ENCODE measurements around the gene STK25.

Gene STK25

GRCh38 chr2:241496904-241497877, 11.2 kb downstream of the STK25 start:
- Mint-ChIP-seq H3K4me3 (no peak overlapping the region), H3K27me3 (no peaks in the 10 kb centered on the region), H3K9me3 (no peaks in the 10 kb centered on the region), H3K36me3 (peaks cover 8% of the 10 kb centered on the region), H3K27ac (no peak overlapping the region), H3K4me1 (no peaks in the 10 kb centered on the region)
- DNase-seq: no peak
- CTCF ChIA-PET: no interaction called here

- no peak overlapping the region for H3K27ac Mint-ChIP-seq
- no peaks in the 10 kb centered on the region for H3K4me1 Mint-ChIP-seq
- H3K4me3 Mint-ChIP-seq: no peak overlapping the region
- CTCF ChIA-PET: no interaction called here
- H3K36me3 Mint-ChIP-seq: peaks cover 8% of the 10 kb centered on the region
- no peak for DNase-seq
- H3K9me3 Mint-ChIP-seq: no peaks in the 10 kb centered on the region
- H3K27me3 Mint-ChIP-seq: no peaks in the 10 kb centered on the region
These were observed 12.2 kb downstream of the STK25 start for GRCh38 chr2:241496003-241496707.

GRCh38 chr2:241495172-241496002, 13.0 kb downstream of the STK25 start:
- Mint-ChIP-seq H3K9me3 (no peaks in the 10 kb centered on the region), H3K27me3 (no peaks in the 10 kb centered on the region), H3K4me3 (no peak overlapping the region), H3K36me3 (peaks cover 8% of the 10 kb centered on the region), H3K27ac (no peak overlapping the region), H3K4me1 (no peaks in the 10 kb centered on the region)
- CTCF ChIA-PET: no interaction called here
- no peak for DNase-seq

- H3K27me3 Mint-ChIP-seq: no peaks in the 10 kb centered on the region
- H3K27ac Mint-ChIP-seq: no peak overlapping the region
- H3K36me3 Mint-ChIP-seq: peaks cover 8% of the 10 kb centered on the region
- H3K9me3 Mint-ChIP-seq: no peaks in the 10 kb centered on the region
- H3K4me1 Mint-ChIP-seq: no peaks in the 10 kb centered on the region
- H3K4me3 Mint-ChIP-seq: no peak overlapping the region
- DNase-seq: no peak
- CTCF ChIA-PET: no interaction called here
These were observed 14.0 kb downstream of the STK25 start for GRCh38 chr2:241494311-241494908.

GRCh38 chr2:241493092-241493491, 15.3 kb downstream of the STK25 start:
- CTCF ChIA-PET: no interaction called here
- H3K36me3 Mint-ChIP-seq: peaks cover 8% of the 10 kb centered on the region
- H3K4me3 Mint-ChIP-seq: no peak overlapping the region
- H3K27ac Mint-ChIP-seq: no peak overlapping the region
- H3K27me3 Mint-ChIP-seq: no peaks in the 10 kb centered on the region
- no peaks in the 10 kb centered on the region for H3K4me1 Mint-ChIP-seq
- DNase-seq: no peak
- H3K9me3 Mint-ChIP-seq: no peaks in the 10 kb centered on the region

GRCh38 chr2:241492174-241492565, 16.2 kb downstream of the STK25 start:
- Mint-ChIP-seq H3K27me3 (no peaks in the 10 kb centered on the region), H3K4me3 (no peak overlapping the region), H3K9me3 (no peaks in the 10 kb centered on the region), H3K4me1 (no peaks in the 10 kb centered on the region), H3K36me3 (peaks cover 5% of the 10 kb centered on the region), H3K27ac (no peak overlapping the region)
- no peak for DNase-seq
- CTCF ChIA-PET: no interaction called here

GRCh38 chr2:241491549-241492173, 16.7 kb downstream of the STK25 start:
- Mint-ChIP-seq H3K4me3 (no peak overlapping the region), H3K27ac (no peak overlapping the region), H3K4me1 (no peaks in the 10 kb centered on the region), H3K36me3 (peaks cover 5% of the 10 kb centered on the region), H3K9me3 (no peaks in the 10 kb centered on the region), H3K27me3 (peaks cover 4% of the 10 kb centered on the region)
- CTCF ChIA-PET: no interaction called here
- DNase-seq: no peak

GRCh38 chr2:241490825-241491506, 17.4 kb downstream of the STK25 start:
- CTCF ChIA-PET: no interaction called here
- Mint-ChIP-seq H3K27ac (no peak overlapping the region), H3K36me3 (peaks cover 5% of the 10 kb centered on the region), H3K9me3 (no peaks in the 10 kb centered on the region), H3K4me1 (no peaks in the 10 kb centered on the region), H3K27me3 (peaks cover 4% of the 10 kb centered on the region), H3K4me3 (no peak overlapping the region)
- no peak for DNase-seq

- peaks cover 2% of the 10 kb centered on the region for H3K36me3 Mint-ChIP-seq
- no peak overlapping the region for H3K27ac Mint-ChIP-seq
- no peaks in the 10 kb centered on the region for H3K4me1 Mint-ChIP-seq
- no peak for DNase-seq
- peaks cover 8% of the 10 kb centered on the region for H3K27me3 Mint-ChIP-seq
- no peaks in the 10 kb centered on the region for H3K9me3 Mint-ChIP-seq
- CTCF ChIA-PET: no interaction called here
- no peak overlapping the region for H3K4me3 Mint-ChIP-seq
These were observed 18.4 kb downstream of the STK25 start for GRCh38 chr2:241489733-241490680.

- no peak for DNase-seq
- no peak overlapping the region for H3K4me3 Mint-ChIP-seq
- no peaks in the 10 kb centered on the region for H3K9me3 Mint-ChIP-seq
- CTCF ChIA-PET: no interaction called here
- no peak overlapping the region for H3K27ac Mint-ChIP-seq
- H3K27me3 Mint-ChIP-seq: peaks cover 13% of the 10 kb centered on the region
- H3K4me1 Mint-ChIP-seq: no peaks in the 10 kb centered on the region
- no peaks in the 10 kb centered on the region for H3K36me3 Mint-ChIP-seq
These were observed 19.3 kb downstream of the STK25 start for GRCh38 chr2:241489088-241489487.

GRCh38 chr2:241485172-241485911, 23.0 kb downstream of the STK25 start:
- no peak for DNase-seq
- peaks cover 20% of the 10 kb centered on the region for H3K27me3 Mint-ChIP-seq
- no peak overlapping the region for H3K27ac Mint-ChIP-seq
- H3K4me1 Mint-ChIP-seq: no peaks in the 10 kb centered on the region
- CTCF ChIA-PET: no interaction called here
- no peak overlapping the region for H3K4me3 Mint-ChIP-seq
- H3K36me3 Mint-ChIP-seq: no peaks in the 10 kb centered on the region
- H3K9me3 Mint-ChIP-seq: no peaks in the 10 kb centered on the region

GRCh38 chr2:241483305-241483704, 25.1 kb downstream of the STK25 start:
- no peak for DNase-seq
- H3K27me3 Mint-ChIP-seq: peaks cover 27% of the 10 kb centered on the region
- H3K4me1 Mint-ChIP-seq: no peaks in the 10 kb centered on the region
- CTCF ChIA-PET: no interaction called here
- no peaks in the 10 kb centered on the region for H3K9me3 Mint-ChIP-seq
- no peaks in the 10 kb centered on the region for H3K36me3 Mint-ChIP-seq
- no peak overlapping the region for H3K27ac Mint-ChIP-seq
- H3K4me3 Mint-ChIP-seq: no peak overlapping the region
